Islet precursor cell (in vitro differentiated cells): ENCODE results near the gene GOLM1.
"Not testable (repeated sequence)": the region's sequence is repeated elsewhere in the genome, so short reads cannot be mapped to it uniquely, and the experiment has no call there.

Experiments used
- DNase-seq: peaks from one replicate; pipeline ENCODE4 v3.0.0-alpha.2; 2018

Gene GOLM1, protein sequence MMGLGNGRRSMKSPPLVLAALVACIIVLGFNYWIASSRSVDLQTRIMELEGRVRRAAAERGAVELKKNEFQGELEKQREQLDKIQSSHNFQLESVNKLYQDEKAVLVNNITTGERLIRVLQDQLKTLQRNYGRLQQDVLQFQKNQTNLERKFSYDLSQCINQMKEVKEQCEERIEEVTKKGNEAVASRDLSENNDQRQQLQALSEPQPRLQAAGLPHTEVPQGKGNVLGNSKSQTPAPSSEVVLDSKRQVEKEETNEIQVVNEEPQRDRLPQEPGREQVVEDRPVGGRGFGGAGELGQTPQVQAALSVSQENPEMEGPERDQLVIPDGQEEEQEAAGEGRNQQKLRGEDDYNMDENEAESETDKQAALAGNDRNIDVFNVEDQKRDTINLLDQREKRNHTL

DNA sequence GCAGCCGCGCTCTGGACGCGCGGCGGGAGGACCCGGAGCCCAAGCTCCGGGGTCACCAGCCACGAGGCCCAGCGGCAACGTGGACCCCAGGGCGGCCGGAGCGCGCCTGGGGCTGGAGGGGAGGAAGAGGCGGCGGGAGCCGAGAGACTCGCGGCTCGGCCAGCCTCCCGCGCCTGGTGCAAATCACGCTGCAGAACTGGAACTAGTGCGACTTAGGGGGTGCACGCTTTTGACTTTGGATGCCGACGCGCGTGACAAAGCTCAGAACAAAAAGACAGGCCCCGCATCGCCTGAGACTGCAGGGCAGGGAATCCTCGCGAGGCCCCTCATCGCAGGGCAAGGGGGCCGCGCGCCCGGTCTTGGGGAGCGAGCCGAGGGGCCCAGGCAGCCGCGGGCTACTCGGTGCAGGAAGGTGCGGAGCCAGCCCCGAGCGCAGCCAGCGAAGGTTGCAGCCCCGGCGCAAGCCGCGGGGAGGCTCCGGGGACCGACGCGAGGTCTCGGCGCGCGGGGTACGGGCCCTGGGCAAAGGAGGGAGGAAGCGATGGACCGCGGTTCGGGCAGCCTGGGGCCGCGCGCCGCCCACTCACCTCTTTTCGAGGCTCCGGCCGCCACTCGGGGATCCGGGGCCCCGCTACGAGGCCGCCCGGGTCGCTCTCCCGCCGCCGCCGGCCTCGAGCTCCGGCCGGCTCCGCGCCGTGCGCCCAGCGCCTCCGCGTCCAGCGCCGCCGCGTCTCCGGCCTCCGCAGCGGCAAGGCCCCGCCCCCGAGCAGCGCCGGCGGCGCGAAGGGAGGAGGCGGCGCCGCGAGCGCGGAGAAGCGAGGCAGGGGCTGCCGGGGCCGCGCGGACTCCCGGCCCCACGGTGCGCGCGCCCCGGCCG lies at the start of gene GOLM1:
TSS of gene GOLM1 (minus strand) at position 735 of the 877 bp plus-strand sequence. CDS start 20,238 bp downstream, outside the sequence.
- peak; percentile 74 for DNase-seq

DNA sequence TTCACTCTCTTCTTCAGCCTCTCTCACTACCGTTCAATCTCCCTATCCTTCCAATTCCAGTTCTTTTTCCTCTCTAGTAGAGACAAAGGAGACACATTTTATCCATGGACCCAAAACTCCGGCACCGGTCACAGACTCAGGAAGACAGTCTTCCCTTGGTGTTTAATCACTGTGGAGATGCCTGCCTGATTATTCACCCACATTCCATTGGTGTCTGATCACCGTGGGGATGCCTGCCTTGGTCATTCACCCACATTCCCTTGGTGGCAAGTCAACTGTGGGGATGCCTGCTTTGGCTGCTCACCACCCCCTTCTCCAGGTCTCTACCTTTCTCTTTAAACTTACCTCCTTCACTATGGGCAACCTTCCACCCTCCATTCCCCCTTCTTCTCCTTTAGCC lies 47.3 kb upstream of the GOLM1 start:
- DNase-seq = not testable (repeated sequence)

DNA sequence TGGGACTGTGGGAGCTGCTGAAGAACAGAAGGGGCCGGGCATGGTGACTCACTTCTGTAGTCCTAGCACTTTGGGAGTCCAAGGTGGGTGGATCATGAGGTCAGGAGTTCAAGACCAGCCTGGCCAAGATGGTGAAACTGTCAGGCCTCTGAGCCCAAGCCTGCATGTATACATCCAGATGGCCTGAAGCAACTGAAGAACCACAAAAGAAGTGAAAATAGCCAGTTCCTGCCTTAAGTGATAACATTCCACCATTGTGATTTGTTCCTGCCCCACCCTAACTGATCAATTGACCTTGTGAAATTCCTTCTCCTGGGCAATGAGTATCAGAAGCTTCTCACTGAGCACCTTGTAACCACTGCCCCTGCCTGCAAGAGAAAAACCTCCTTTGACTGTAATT lies 46.6 kb upstream of the GOLM1 start:
- not testable (repeated sequence) for DNase-seq

- DNase-seq = no peak
Measured at GRCh38 chr9:86142973-86143372, 43.6 kb upstream of the GOLM1 start.

GRCh38 chr9:86141843-86142242 lies 42.5 kb upstream of the GOLM1 start:
- no peak for DNase-seq

- peak; percentile 61 for DNase-seq
Measured at GRCh38 chr9:86135371-86135770, 36.0 kb upstream of the GOLM1 start.

DNA sequence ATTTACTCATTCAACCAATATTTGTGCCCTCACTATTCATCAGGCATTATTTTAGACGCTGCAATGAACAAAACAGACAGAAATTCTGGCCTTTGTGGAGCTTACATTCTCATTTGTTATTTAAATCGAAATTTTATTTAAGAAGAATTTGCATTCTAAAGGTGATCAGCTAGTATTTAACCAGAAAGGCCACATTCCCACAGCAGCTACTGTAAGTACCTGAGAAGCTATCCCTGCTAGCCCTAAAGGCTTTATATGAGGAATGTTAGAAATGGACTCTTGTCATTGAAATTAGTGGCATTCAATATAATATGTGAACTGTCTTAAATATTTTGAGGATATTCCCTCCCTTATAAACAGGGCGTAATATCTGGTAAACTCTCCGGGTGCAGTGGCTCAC lies 35.0 kb upstream of the GOLM1 start:
- no peak for DNase-seq

- no peak for DNase-seq
Measured at GRCh38 chr9:86128235-86128822, 29.0 kb upstream of the GOLM1 start.

DNA sequence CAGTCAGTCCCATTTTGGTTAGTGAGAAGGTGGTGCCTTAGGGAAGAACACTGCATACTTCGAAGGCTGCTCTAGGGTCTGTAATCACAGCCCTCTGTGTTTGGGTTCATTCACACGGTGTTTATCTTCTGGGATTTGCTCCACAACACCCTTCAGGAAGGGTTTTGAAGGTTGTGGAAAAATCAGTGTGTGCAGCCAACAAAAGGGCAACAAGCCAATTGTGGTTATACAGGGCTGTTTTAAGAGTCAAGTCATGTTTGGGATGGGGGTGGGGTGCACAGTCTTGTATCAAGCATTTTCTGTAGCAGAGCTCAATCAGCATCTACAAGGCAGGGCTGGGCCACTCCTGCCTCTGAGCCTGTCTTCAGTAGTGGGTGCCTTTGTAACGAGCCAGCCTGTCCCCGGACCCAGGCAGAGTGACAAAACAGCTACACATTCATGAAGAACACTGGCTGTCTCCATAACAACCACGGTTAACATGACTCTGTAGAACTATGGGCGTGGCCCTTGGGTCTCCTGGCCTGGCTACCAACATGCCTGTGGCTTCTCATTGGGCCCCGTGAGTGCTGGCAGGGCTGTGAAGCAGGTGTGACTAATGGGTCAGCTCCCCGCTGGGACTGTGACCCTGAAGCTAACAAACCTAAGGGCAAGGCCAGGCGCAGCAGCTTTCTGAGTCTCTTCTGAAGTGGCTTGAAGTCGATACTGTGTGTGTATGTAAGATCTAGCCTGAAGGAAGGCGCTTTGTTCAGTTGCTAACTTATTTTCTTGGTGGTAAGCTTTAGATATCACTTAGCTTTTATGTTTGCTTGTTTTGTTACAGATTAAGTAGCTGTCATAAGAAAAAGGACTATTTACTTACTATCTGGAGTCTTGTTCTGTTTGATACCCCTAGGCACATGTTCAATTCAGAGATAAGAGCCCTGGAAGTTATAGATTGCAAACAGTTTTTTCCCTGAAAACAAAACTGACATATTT lies 27.9 kb upstream of the GOLM1 start:
- peak; percentile 99 for DNase-seq

DNA sequence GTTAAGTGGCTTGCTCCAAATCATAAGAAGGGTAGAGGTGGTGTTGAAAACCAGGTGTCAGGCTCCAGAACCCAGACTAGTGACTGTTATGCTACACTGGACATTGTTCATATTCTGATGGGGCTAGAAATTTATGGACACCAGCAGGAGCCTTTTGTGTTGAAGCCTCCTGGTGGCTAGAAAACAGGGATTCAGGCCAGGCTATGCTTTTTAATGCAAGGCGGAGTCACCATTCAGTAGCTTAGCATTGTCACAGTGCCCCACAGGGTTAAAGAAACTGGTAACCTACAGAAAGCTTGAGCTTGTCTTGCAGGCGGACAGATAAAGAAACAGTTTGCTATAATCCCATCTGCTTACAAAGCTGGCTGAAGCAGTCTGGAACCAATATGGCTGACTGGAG lies 23.0 kb upstream of the GOLM1 start:
- no peak for DNase-seq

DNA sequence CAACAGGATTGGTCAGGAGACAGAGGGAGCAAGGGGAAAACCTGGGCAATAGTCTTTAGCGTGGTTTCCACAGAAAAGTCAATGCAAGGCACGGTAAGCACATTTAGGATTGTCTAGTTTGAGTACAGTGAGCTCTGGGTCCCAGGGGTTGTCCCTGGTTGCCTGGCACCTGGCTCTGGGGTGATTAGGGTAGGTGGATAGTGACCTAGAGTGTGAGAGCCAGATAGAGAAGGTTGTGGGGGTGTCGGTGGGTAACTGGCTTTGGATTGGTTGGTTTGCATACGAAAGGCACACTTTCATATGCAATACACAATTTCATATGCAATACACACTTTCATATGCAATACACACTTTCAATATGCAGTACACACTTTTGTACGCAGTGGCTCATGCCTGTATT lies 20.1 kb upstream of the GOLM1 start:
- DNase-seq = no peak

DNA sequence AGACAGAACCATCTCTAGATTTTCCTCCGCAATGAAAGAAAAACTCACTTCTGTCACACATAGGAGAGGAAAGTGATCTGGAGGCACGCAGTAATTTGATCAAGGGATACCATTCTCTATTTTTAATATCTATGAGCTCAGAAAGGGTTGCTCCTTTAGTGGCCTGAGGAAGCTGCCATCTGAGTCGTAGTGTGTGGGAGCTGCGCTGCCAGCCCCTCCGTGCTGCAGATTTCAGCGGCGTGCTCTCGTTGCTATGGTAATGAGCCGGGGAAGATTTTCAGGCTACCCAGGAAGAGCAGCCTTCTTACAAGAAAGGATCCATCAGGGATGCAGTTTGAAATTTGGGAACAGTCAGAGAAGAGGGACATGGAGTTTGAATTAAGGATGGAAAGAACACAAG lies 17.1 kb upstream of the GOLM1 start:
- no peak for DNase-seq

- no peak for DNase-seq
Measured at GRCh38 chr9:86115886-86116285, 16.5 kb upstream of the GOLM1 start.

GRCh38 chr9:86112057-86112456 lies 12.7 kb upstream of the GOLM1 start:
- DNase-seq = no peak

DNA sequence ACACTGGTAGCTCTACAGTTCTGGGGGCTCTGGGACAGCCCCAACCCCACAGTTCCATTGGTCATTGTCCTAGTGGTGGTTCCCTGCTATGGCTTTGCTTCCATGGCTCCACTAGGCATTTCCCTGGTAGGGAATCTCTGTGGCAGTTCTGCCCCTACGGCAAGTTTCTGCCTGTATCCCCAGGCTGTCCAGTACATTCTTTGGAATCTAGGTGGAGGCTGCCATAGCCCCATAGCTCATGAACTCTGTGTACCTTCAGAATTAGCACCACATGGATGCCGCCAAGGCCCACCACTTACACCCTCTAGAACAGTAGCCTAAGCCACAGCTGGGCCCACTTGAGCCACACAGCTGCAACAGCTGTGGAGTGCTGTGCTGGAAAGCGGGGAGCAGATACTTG lies 3.3 kb upstream of the GOLM1 start:
- DNase-seq = no peak

- peak; percentile 75 for DNase-seq
Measured at GRCh38 chr9:86099701-86100364, 475 bp upstream of the GOLM1 start.

DNA sequence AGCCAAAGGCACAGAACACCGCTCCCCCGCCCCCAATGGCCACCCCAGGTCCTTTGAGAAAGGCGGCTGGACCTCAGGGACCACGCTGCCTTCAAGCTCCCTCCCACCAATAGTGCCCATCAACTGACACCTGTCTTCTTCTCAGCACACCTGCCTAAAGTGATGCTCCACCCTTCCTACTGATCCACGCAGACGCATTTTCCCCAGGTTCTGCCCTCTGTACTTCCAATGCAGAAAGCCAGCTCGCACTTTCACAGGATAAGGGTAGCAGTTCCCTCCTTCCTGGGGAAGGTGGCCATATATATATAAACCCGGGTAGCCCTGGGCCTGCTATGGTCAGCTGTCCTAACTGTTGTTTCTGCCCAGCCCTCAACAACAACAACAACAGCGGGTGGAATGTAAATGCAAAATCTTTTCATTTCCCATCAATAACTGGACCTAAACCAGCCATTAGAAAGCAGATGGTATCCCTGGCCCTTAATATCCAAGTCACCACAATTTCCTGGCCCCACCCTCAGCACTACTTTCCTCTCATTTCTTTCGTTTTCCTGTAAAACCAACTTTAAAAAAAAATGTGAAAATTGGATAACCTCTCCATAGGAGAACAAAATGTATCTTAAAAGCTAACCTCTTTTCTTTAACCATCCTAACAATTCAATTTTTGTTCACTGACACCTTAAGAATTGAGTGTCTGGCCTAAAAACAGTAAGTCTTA lies 1.7 kb downstream of the GOLM1 start:
- no peak for DNase-seq

DNA sequence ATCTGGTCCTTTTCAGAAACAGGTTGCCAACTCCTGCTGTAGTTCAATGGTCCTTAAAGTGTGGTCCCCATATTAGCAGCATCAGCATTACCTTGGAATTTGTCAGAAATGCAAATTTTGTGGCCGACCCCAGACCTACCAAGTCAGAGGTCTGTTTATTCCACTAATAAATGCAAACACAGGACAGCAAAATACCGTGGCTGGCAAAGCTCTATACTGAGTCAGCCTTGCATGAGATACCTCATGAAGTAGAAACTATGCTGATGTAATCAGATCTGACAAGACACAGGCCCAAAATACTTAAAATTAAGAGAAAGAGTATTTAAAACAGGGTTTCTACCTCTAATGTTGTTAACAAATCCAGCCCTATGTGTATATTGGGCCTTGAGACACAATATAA lies 3.0 kb downstream of the GOLM1 start:
- DNase-seq = peak; percentile 68

DNA sequence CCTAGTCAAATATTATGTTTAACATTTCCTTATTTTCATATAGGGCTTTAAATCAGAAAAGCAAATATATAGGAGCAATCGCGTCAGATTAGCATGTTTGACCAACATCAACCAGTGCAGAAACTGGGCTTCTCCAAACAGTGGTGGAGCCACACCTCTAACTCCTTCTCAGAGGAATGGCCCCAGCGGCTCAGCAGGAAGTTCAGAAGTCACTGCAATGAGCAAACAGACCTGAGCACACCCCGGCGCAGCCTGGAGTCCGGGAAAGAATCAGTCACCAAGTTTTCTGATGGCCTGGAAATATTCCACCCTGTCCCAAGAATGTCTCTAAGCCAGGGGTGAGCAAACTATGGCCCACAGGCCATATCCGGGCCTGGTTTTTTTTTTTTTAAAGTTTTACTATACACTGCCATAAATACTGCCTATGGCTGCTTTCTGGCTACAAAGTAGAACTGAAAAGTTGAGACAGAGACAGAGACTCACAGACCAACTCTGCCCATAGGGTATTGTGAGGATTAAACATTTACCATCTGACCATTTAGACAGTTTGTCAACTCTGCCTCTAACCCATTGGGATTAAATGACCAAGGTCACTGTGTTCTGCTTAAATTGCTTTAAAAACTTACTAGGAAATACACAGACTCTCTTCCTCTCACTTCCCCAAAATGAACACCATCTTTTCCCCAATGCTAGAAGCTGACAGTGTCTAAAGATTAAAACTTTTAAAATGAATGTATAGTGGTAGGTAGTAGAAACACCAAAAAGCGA lies 5.4 kb downstream of the GOLM1 start:
- peak; percentile 67 for DNase-seq

- no peak for DNase-seq
Measured at GRCh38 chr9:86091477-86091876, 7.9 kb downstream of the GOLM1 start.
